Measurements from ENCODE around the gene SLC35E3. TPM values are rescaled to one million over a fixed set of nuclear protein-coding genes. Genes with fewer than 3 reads are reported as not detected.
"Not testable (repeated sequence)": the region's sequence is repeated elsewhere in the genome, so short reads cannot be mapped to it uniquely, and the experiment has no call there.

Gene SLC35E3
- total RNA-seq, 1 donor from 2014 or later = 9.5 TPM

- no peak for DNase-seq (ENCODE audit: extremely low spot score, unreplicated experiment)
- Mint-ChIP-seq H3K27ac (ENCODE audit: unreplicated experiment) (no peak overlapping the region), H3K36me3 (ENCODE audit: unreplicated experiment) (peaks cover 41% of the 10 kb centered on the region), H3K27me3 (ENCODE audit: unreplicated experiment) (no peaks in the 10 kb centered on the region), H3K4me3 (ENCODE audit: unreplicated experiment) (no peak overlapping the region), H3K4me1 (ENCODE audit: unreplicated experiment) (peaks cover 31% of the 10 kb centered on the region), H3K9me3 (ENCODE audit: unreplicated experiment) (no peaks in the 10 kb centered on the region)
- no peak for TF ChIP-seq CTCF (IDR thresholded peaks at IDR 0.05)
Observed at GRCh38 chr12:68814490-68815231, 68.7 kb downstream of the SLC35E3 start.

- Mint-ChIP-seq H3K27me3 (ENCODE audit: unreplicated experiment) (no peaks in the 10 kb centered on the region), H3K4me1 (ENCODE audit: unreplicated experiment) (peaks cover 29% of the 10 kb centered on the region), H3K4me3 (ENCODE audit: unreplicated experiment) (no peak overlapping the region), H3K36me3 (ENCODE audit: unreplicated experiment) (peaks cover 45% of the 10 kb centered on the region), H3K27ac (ENCODE audit: unreplicated experiment) (no peak overlapping the region), H3K9me3 (ENCODE audit: unreplicated experiment) (no peaks in the 10 kb centered on the region)
- no peak for DNase-seq (ENCODE audit: extremely low spot score, unreplicated experiment)
- TF ChIP-seq CTCF (IDR thresholded peaks at IDR 0.05) = no peak
Observed at GRCh38 chr12:68815232-68815927, 69.4 kb downstream of the SLC35E3 start.

GRCh38 chr12:68815928-68816800, 70.2 kb downstream of the SLC35E3 start:
- DNase-seq (ENCODE audit: extremely low spot score, unreplicated experiment) = no peak
- peaks cover 23% of the 10 kb centered on the region for H3K4me1 Mint-ChIP-seq (ENCODE audit: unreplicated experiment)
- no peak overlapping the region for H3K4me3 Mint-ChIP-seq (ENCODE audit: unreplicated experiment)
- H3K36me3 Mint-ChIP-seq (ENCODE audit: unreplicated experiment) = peaks cover 46% of the 10 kb centered on the region
- no peak for TF ChIP-seq CTCF (IDR thresholded peaks at IDR 0.05)
- no peak overlapping the region for H3K27ac Mint-ChIP-seq (ENCODE audit: unreplicated experiment)
- H3K27me3 Mint-ChIP-seq (ENCODE audit: unreplicated experiment) = no peaks in the 10 kb centered on the region
- no peaks in the 10 kb centered on the region for H3K9me3 Mint-ChIP-seq (ENCODE audit: unreplicated experiment)

- peaks cover 11% of the 10 kb centered on the region for H3K4me1 Mint-ChIP-seq (ENCODE audit: unreplicated experiment)
- H3K27me3 Mint-ChIP-seq (ENCODE audit: unreplicated experiment); H3K27ac Mint-ChIP-seq (ENCODE audit: unreplicated experiment); H3K9me3 Mint-ChIP-seq (ENCODE audit: unreplicated experiment); DNase-seq (ENCODE audit: extremely low spot score, unreplicated experiment); H3K4me3 Mint-ChIP-seq (ENCODE audit: unreplicated experiment): not testable (repeated sequence)
- H3K36me3 Mint-ChIP-seq (ENCODE audit: unreplicated experiment) = peaks cover 52% of the 10 kb centered on the region
Observed at GRCh38 chr12:68819481-68819880, 73.5 kb downstream of the SLC35E3 start.

- Mint-ChIP-seq H3K4me1 (ENCODE audit: unreplicated experiment) (peaks cover 4% of the 10 kb centered on the region), H3K9me3 (ENCODE audit: unreplicated experiment) (no peaks in the 10 kb centered on the region), H3K27ac (ENCODE audit: unreplicated experiment) (no peak overlapping the region), H3K36me3 (ENCODE audit: unreplicated experiment) (peaks cover 57% of the 10 kb centered on the region), H3K4me3 (ENCODE audit: unreplicated experiment) (no peak overlapping the region), H3K27me3 (ENCODE audit: unreplicated experiment) (no peaks in the 10 kb centered on the region)
- no peak for TF ChIP-seq CTCF (IDR thresholded peaks at IDR 0.05)
- no peak for DNase-seq (ENCODE audit: extremely low spot score, unreplicated experiment)
Observed at GRCh38 chr12:68821357-68822188, 75.6 kb downstream of the SLC35E3 start.

All from osteocyte (in vitro differentiated cells).